Endothelial cell of umbilical vein (primary cell): ENCODE results near the gene RCOR3. TPM values are rescaled to one million over a fixed set of nuclear protein-coding genes. Genes with fewer than 3 reads are reported as not detected.

Experiments
- BruUV-seq: library from RNA; stranded (reverse); fragments of 400-500 nt; replicated peaks from 2 replicates; lab custom pipeline; 2021; lab: Mats Ljungman, UMichigan
- CTCF ChIA-PET: fragments of 300-600, 350-600 bp; sonication (Branson Sonifier 250); formaldehyde crosslinking; loops from one replicate; lab custom pipeline; 2021; ENCODE audit warnings: antibody characterized with exemption, inconsistent platforms; lab: Charles Lee
- POLR2A ChIA-PET: fragments of 300-600, 350-600 bp; sonication (Branson Sonifier 250); formaldehyde crosslinking; loops from one replicate; lab custom pipeline; 2021; ENCODE audit warnings: antibody characterized with exemption, inconsistent platforms; lab: Charles Lee
- DNase-seq: peaks from one replicate; pipeline ENCODE4 v3.0.0-alpha.2; 2011; ENCODE audit warnings: low read depth, low spot score
- FAIRE-seq: peaks from 2 replicates; lab custom pipeline; 2011; peaks lifted over from hg19 to GRCh38; lab: Jason Lieb, UNC
- H2AFZ ChIP-seq: 2 replicates; pipeline ENCODE4 v1.6.0; 2012; ENCODE audit warnings: low read depth, low read length, control low read depth, inconsistent platforms
- H3K27ac ChIP-seq: 2 replicates; pipeline ENCODE4 v1.5.1; 2011; ENCODE audit warnings: low read depth, mild to moderate bottlenecking, control low read depth, low read length, moderate library complexity; ENCODE audit not compliant: insufficient read depth
- H3K27me3 ChIP-seq, 2 experiments: 2 replicates each; pipeline versions ENCODE4 v1.6.0 to v1.6.1; 2011; ENCODE audit warnings: low read length in 2 of 2, mixed read lengths in 1 of 2; ENCODE audit not compliant: control insufficient read depth in 2 of 2, insufficient read depth in 2 of 2
- H3K36me3 ChIP-seq, 2 experiments: 2 replicates in 1 of 2; 3 replicates in 1 of 2; pipeline ENCODE4 v1.5.1; 2011; ENCODE audit warnings: low read length in 2 of 2, mild to moderate bottlenecking in 1 of 2, moderate library complexity in 1 of 2; ENCODE audit not compliant: control insufficient read depth in 2 of 2, insufficient read depth in 2 of 2; ENCODE audit errors: extremely low read depth in 1 of 2
- H3K4me1 ChIP-seq: 3 replicates; pipeline ENCODE4 v1.5.1; 2011; ENCODE audit warnings: mild to moderate bottlenecking, low read length; ENCODE audit not compliant: control insufficient read depth, insufficient read depth; ENCODE audit errors: extremely low read depth
- H3K4me2 ChIP-seq: 2 replicates; pipeline ENCODE4 v1.6.1; 2011; ENCODE audit warnings: low read length, control low read depth, mixed read lengths; ENCODE audit not compliant: insufficient read depth
- H3K4me3 ChIP-seq, 3 experiments: fragments of 200-600 bp in 1 of 3; sonication (generic), shearing (Covaris generic) in 1 of 3; replicated peaks in 1 of 3; 2 replicates each; pipeline ENCODE4 v1.5.1; 2011 to 2016; ENCODE audit warnings: control low read depth in 3 of 3, low read length in 3 of 3, mild to moderate bottlenecking in 2 of 3, inconsistent platforms in 1 of 3, low read depth in 1 of 3, moderate library complexity in 1 of 3; ENCODE audit not compliant: insufficient read depth in 1 of 3
- H3K79me2 ChIP-seq: 2 replicates; pipeline ENCODE4 v1.6.0; 2012; ENCODE audit warnings: low read length, inconsistent platforms; ENCODE audit not compliant: control insufficient read depth, insufficient read depth
- H3K9ac ChIP-seq: replicated peaks from 2 replicates; pipeline ENCODE3; 2011; ENCODE audit warnings: low read length, control low read depth; ENCODE audit not compliant: insufficient read depth; ENCODE audit errors: extremely low read depth
- H3K9me1 ChIP-seq: replicated peaks from 3 replicates; pipeline ENCODE4 v1.6.0; 2011; ENCODE audit warnings: mild to moderate bottlenecking, low read length; ENCODE audit not compliant: control insufficient read depth, insufficient read depth; ENCODE audit errors: extremely low read depth
- H3K9me3 ChIP-seq: replicated peaks from 2 replicates; pipeline ENCODE4 v1.5.1; 2012; ENCODE audit warnings: low read length, inconsistent platforms; ENCODE audit not compliant: control insufficient read depth, insufficient read depth
- H4K20me1 ChIP-seq: replicated peaks from 2 replicates; pipeline ENCODE3; 2011; ENCODE audit warnings: mild to moderate bottlenecking, low read length; ENCODE audit not compliant: control insufficient read depth, insufficient read depth; ENCODE audit errors: extremely low read depth
- GATA2 ChIP-seq: IDR thresholded peaks from 2 replicates; pipeline ENCODE4 v1.7.0; 2011; ENCODE audit warnings: low read depth, mild to moderate bottlenecking, moderate library complexity, mixed read lengths, low read length; ENCODE audit not compliant: insufficient read length, insufficient read depth
- MYC ChIP-seq: IDR thresholded peaks from one replicate; pipeline ENCODE4 v1.6.1; 2011; ENCODE audit warnings: mild to moderate bottlenecking, low read depth, low read length
- POLR2A ChIP-seq: IDR thresholded peaks from 2 replicates; pipeline ENCODE4 v1.6.1; 2012; ENCODE audit warnings: low read depth, mild to moderate bottlenecking, control low read depth, low read length
- dilution Hi-C: fragments of 300-500 bp; cut with MboI; formaldehyde crosslinking; loops from one replicate; pipeline ENCODE4 v1.15.0; 2019; ENCODE audit warnings: low sequenced_read_pairs; ENCODE audit not compliant: extremely low pct_ligation_motif_present
- intact Hi-C: fragments of 100-400 bp; cut with micrococcal nuclease; formaldehyde crosslinking; loops from one replicate; pipeline ENCODE4 v1.10.0; 2022
- polyA plus RNA-seq, 4 experiments: library from polyadenylated mRNA; depleted of rRNA in 3 of 4; stranded (reverse) in 3 of 4; unstranded in 1 of 4; fragments of >200 nt; gene quantifications; 2 replicates each; pipeline versions ENCODE4 v1.2.1 to v1.2.3, GENCODE V29; 2011 to 2012; ENCODE audit warnings: missing spikeins in 1 of 4
- total RNA-seq: library from RNA; stranded (reverse); gene quantifications from 2 replicates; pipeline ENCODE4 v1.2.3, GENCODE V29; 2021

The RCOR3 gene
- total and polyA plus RNA-seq, 2 donors (not counting 3 experiments of a cell fraction or from before 2014, with no cell fraction given), result 24.2 to 34.0 TPM

DNA sequence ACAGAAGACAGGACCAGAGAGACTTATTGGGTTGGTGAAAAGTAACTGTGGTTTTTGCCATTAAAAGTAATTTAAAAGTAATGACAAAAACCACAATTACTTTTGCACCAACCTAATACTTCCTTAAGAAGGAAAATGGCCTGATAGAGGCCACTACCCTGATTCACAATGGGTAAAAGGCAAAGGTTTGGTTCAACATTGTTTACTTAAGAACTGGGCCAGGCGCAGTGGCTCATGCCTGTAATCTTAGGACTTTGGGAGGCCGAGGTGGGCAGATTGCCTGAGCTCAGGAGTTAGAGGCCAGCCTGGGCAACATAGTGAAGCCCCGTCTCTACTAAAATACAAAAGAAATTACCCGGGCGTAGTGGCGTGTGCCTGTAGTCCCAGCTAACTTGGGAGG, 48.2 kb upstream of the RCOR3 start:
- Histone ChIP-seq H4K20me1 (no peaks in the 10 kb centered on the region), H3K27ac (no peak overlapping the region), H3K79me2 (no peaks in the 10 kb centered on the region), H3K4me2 (no peak overlapping the region), H3K9me3 (no peaks in the 10 kb centered on the region), H3K36me3 (no peaks in the 10 kb centered on the region), H2AFZ (no peak overlapping the region), H3K27me3 (peaks cover 0 to 1% of the 10 kb centered on the region in 2 experiments), H3K9ac (no peak overlapping the region), H3K4me1 (no peaks in the 10 kb centered on the region), H3K4me3 (no peak overlapping the region), H3K9me1 (no peaks in the 10 kb centered on the region)
- ChIA-PET CTCF (no interaction called here), POLR2A (no interaction called here)
- intact Hi-C loops, result no loop called here
- FAIRE-seq (no peak), DNase-seq (no peak)
- no peak for TF ChIP-seq GATA2
- TF ChIP-seq MYC, result no peak
- TF ChIP-seq POLR2A, result no peak
- BruUV-seq, result no TSS peak
- dilution Hi-C loops, result no loop called here

DNA sequence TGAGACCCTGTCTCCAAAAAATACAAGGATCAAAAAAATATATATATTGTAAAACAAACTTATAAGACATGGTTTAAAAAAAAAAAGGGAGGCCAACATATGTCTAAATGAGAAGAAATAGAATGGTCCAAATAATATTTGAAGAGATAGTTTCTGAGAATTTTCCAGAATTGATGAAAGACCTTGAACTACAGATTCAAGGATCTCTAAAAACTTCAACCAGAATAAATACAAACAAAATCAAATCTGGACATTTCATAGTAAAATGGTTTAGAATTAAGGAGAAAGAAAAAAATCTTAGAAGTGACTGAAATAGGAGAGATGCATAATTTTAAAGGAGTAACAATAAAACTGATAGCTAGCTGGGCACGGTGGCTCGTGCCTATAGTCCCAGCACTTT, 45.5 kb upstream of the RCOR3 start:
- POLR2A ChIA-PET, result no interaction called here

More for the DNA sequence above, 45.5 kb upstream of the RCOR3 start:
- Histone ChIP-seq H2AFZ (no peak overlapping the region), H3K4me1 (no peaks in the 10 kb centered on the region), H3K79me2 (no peaks in the 10 kb centered on the region), H3K4me2 (no peak overlapping the region), H4K20me1 (no peaks in the 10 kb centered on the region), H3K27me3 (peaks cover 0 to 1% of the 10 kb centered on the region in 2 experiments), H3K9me1 (no peaks in the 10 kb centered on the region), H3K36me3 (no peaks in the 10 kb centered on the region), H3K9me3 (no peaks in the 10 kb centered on the region), H3K4me3 (no peak overlapping the region), H3K9ac (no peak overlapping the region), H3K27ac (no peak overlapping the region)
- BruUV-seq, result no TSS peak
- CTCF ChIA-PET, result no interaction called here
- FAIRE-seq, result no peak
- TF ChIP-seq MYC, result no peak
- no peak for TF ChIP-seq GATA2
- TF ChIP-seq POLR2A, result no peak
- intact Hi-C loops (no loop called here), dilution Hi-C loops (no loop called here)
- DNase-seq, result no peak
